Stomach smooth muscle (tissue), 2 donors: ENCODE data around the gene COL9A1.

Source experiments
- H3K27ac ChIP-seq: one replicate; pipeline ENCODE4 v1.7.0; 2013; ENCODE audit warnings: mild to moderate bottlenecking, low read length, inconsistent platforms
- H3K27me3 ChIP-seq, 2 donors: one replicate each; pipeline ENCODE4 v1.7.0; 2013; ENCODE audit warnings: low read length in 2 of 2; ENCODE audit not compliant: insufficient read depth in 2 of 2, control insufficient read depth in 1 of 2
- H3K36me3 ChIP-seq, 2 donors: one replicate each; pipeline ENCODE4 v1.7.0; 2013; ENCODE audit warnings: low read length in 2 of 2; ENCODE audit not compliant: control insufficient read depth in 2 of 2, insufficient read depth in 2 of 2
- H3K4me1 ChIP-seq: one replicate; pipeline ENCODE4 v1.7.0; 2013; ENCODE audit warnings: low read length; ENCODE audit not compliant: control insufficient read depth, insufficient read depth
- H3K4me3 ChIP-seq, 2 donors: one replicate each; pipeline ENCODE4 v1.7.0; 2013; ENCODE audit warnings: low read length in 2 of 2
- H3K9ac ChIP-seq, 2 donors: one replicate each; pipeline ENCODE4 v1.7.0; 2013; ENCODE audit warnings: low read length in 2 of 2, mild to moderate bottlenecking in 1 of 2
- H3K9me3 ChIP-seq, 2 donors: one replicate each; pipeline ENCODE4 v1.7.0; 2013; ENCODE audit warnings: low read length in 2 of 2; ENCODE audit not compliant: control insufficient read depth in 2 of 2
- donor health status: healthy.
- donor health status: Pancreatic carcinoma.

COL9A1 gene

DNA sequence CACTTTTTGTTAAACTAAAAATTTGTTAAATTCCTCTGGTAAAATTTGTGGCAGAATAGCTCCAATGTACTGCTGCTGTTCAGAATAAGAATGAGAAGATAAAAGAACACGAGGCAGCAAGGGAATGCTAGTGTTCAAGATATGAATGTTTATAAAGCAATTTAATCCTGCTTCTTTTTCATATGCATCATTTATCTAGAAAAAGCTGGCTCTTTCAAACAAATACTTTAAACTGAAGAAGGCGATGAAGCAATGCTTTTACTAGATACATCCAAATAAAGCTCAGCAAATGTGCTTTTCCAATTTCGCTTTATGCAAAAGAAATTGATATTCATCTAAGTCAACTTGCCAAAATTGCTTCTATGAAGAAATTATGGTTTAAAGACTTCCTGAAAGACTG, 66.5 kb downstream of the COL9A1 start:
- H3K9me3 ChIP-seq = no peaks in the 10 kb centered on the region
- no peak overlapping the region for H3K9ac ChIP-seq
- no peaks in the 10 kb centered on the region for H3K27me3 ChIP-seq
- no peaks in the 10 kb centered on the region for H3K36me3 ChIP-seq
- H3K27ac ChIP-seq = no peak overlapping the region
- no peak overlapping the region for H3K4me3 ChIP-seq
- H3K4me1 ChIP-seq = no peaks in the 10 kb centered on the region

DNA sequence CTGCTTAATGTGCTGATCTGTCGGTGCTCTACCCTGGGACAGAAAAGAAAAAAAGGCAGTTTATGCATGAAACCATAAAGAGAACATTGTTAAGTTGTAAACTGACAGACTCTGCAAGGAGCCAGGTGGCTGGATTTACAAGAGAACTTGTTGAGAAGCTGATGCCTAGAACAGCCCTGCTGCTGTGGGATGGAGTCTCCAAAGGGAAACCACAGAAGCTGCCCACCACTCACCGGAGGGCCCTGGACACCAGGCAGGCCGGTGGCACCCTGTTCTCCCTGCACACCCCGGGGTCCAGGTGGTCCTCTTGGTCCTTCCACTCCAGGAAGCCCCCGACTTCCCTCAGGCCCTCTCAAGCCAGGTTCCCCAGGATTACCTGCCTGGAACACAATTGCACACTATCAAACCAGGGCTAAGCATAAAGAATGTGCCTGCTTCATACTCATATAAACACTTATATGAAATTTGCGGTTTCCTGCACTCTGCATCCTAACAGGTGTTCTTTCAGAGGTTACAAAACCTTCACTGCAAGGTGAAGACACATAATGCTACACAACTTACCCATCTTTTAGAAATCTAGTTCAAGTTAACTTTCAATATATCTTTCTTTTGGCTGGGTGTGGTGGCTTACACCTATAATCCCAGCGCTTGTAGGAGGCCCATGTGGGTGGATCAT, 68.2 kb downstream of the COL9A1 start:
- Histone ChIP-seq H3K36me3 (no peaks in the 10 kb centered on the region), H3K9me3 (no peaks in the 10 kb centered on the region), H3K27me3 (no peaks in the 10 kb centered on the region), H3K27ac (no peak overlapping the region), H3K4me3 (no peak overlapping the region), H3K9ac (no peak overlapping the region), H3K4me1 (no peaks in the 10 kb centered on the region)

DNA sequence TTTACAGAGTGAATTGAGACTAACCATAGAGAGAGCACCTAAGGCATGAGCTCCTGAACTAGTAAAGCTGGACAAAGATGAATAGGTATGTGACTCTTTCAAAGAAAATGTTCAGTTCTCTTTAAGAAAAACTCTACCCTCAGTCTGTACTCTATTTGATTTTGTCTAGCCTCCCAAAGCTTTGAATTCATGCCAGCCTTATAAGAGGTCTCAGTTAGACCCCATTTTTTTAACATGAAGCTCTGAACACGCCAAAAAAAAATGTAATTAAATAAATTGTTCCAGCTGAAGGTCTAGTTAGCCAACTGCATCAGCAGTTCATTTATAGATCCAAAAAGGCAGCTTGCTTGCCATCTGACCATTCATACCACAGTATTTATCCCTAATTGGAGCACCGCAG, 71.6 kb downstream of the COL9A1 start:
- H3K36me3 ChIP-seq = no peaks in the 10 kb centered on the region
- H3K27ac ChIP-seq = no peak overlapping the region
- H3K4me3 ChIP-seq = no peak overlapping the region

DNA sequence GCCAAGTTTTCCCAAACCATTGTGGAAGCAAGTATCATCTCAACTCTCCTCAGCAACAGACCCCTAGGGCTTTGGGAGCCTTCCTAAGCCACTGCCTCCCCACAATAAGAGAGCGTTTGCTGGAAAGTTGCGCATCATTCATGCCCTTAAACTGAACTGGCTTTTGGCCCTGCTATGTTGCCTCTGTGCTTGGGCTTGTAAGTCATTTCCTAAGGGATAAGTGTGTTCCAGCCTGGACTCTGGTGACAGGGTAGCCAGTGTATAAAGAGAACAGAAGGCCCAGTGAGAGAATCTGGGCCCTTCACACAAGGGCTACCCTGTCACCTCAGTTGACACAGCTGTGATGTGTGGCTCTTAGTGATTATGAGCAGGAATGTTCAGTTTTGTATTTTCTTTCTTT, 77.8 kb downstream of the COL9A1 start:
- no peak overlapping the region for H3K27ac ChIP-seq

More for the DNA sequence above, 71.6 kb downstream of the COL9A1 start:
- Histone ChIP-seq H3K27me3 (no peaks in the 10 kb centered on the region), H3K9me3 (no peaks in the 10 kb centered on the region), H3K4me1 (no peaks in the 10 kb centered on the region), H3K9ac (no peak overlapping the region)

DNA sequence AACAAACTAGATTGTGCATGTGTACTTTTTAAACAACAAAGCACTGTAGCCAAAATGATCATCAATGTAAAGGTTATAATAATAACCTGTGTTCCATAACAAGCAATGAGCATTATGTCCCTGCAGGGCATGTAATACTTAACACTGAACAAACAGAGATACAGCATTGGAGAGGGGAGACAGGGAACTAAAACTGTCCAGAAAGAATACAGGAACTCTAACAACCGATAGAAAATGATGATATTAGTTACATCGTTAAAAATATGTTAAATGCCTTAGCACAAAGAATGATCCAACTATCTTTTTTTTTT, 80.5 kb downstream of the COL9A1 start:
- H3K4me3 ChIP-seq = no peak overlapping the region
- no peak overlapping the region for H3K27ac ChIP-seq
- H3K4me1 ChIP-seq = no peaks in the 10 kb centered on the region
- H3K9ac ChIP-seq = no peak overlapping the region
- H3K36me3 ChIP-seq = no peaks in the 10 kb centered on the region
- no peaks in the 10 kb centered on the region for H3K9me3 ChIP-seq
- H3K27me3 ChIP-seq = no peaks in the 10 kb centered on the region

More for the DNA sequence above, 77.8 kb downstream of the COL9A1 start:
- Histone ChIP-seq H3K4me1 (no peaks in the 10 kb centered on the region), H3K9ac (no peak overlapping the region), H3K27me3 (no peaks in the 10 kb centered on the region), H3K9me3 (no peaks in the 10 kb centered on the region), H3K4me3 (no peak overlapping the region), H3K36me3 (no peaks in the 10 kb centered on the region)

DNA sequence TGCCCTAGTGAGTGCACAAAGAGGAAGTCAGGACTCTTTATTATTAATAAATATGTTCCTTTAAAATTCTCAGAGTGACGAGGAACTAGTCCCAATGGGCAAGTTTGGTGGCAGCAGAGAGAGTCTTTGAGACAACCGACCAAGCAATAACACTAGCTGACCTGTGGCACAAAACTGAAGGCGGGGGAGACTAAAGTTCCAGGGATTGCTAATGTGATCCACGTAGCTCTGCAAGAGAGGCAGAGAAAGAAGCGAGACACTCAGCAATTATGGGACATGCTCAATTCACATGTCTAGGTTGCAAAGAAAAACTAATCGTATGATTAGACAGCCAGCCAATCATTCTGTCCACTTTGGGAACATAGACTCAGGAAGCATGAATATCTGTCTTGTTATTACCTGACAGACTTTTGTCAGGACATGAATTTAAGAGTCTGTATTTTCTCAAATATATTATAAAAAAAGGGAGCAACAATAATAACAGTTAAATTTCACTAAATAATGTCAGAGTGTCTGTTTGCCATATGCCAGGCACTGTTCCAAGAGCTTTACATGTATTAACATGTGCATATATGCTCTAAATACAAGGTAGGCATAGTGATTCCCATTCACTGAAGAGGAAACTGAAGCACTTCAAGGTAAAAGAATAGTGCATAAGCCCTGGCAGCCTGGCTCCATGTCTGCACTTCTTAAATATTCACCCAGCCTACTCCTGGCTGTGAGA, 81.0 kb downstream of the COL9A1 start:
- no peaks in the 10 kb centered on the region for H3K27me3 ChIP-seq
- H3K4me3 ChIP-seq = no peak overlapping the region
- H3K9me3 ChIP-seq = no peaks in the 10 kb centered on the region
- no peaks in the 10 kb centered on the region for H3K4me1 ChIP-seq
- H3K9ac ChIP-seq = no peak overlapping the region
- no peak overlapping the region for H3K27ac ChIP-seq
- H3K36me3 ChIP-seq = no peaks in the 10 kb centered on the region

DNA sequence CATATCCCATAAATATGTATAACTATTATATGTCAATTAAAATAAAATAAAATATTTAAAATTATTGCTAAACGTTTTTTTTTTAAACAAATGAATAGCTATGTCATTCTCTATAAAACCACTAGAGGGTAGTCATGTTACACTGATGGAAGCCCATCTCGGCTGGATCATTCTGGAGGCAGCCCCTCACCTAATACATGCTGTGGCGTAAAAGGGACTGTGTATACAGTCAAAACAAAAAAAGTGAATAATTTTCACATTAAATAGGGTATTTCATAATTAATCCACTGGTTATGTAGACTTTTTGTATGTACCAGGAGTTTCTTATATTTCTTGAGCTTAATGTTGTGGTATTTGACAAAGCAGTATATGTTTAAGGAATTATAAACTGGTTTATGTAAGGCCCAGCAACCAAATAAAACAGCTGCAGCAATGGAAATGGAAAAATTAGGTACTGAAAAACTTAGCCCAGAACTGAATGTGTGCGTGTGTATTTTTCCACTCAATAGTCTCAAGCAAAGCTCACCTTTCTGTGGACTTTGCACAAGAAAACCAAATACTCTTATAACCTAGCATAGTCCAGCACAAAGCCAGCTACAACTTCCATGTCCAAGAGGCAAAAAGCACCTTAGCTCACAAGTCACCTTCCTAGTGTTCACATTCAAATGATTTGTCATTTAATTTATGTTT, 81.7 kb downstream of the COL9A1 start:
- H3K27me3 ChIP-seq = no peaks in the 10 kb centered on the region
- no peak overlapping the region for H3K4me3 ChIP-seq
- no peak overlapping the region for H3K27ac ChIP-seq
- H3K9ac ChIP-seq = no peak overlapping the region
- no peaks in the 10 kb centered on the region for H3K4me1 ChIP-seq
- no peaks in the 10 kb centered on the region for H3K9me3 ChIP-seq
- no peaks in the 10 kb centered on the region for H3K36me3 ChIP-seq

DNA sequence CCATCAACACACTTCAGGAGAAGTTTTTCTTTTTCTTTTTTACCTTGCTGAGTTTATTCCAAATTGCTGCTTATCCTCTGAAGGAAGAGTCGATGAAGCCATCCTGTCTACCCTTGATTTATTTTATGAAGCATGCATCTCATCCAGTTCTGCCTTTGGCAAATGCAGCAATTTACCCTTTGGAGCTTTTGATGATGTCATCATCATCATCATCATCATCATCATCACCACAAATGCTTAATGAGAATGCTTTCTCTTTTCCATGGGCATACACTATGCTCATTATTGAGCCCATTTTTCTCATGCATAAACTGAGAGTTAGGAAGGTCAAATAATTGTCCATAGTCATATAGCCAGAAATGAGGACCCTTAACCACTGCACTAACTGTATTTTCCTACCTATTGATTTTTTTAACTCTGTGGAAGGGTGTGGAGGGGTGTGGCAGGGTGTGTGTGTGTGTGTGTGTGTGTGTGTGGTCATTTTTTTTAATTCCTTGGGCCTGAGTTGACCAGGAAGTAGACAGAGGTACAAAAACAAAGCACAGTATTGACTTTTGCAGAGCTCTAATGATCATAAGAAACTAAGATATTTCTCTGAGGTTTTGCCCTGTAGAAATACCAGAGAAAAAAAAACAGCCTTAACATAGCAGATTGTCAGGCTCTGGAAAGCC, 82.8 kb downstream of the COL9A1 start:
- Histone ChIP-seq H3K9me3 (no peaks in the 10 kb centered on the region), H3K36me3 (no peaks in the 10 kb centered on the region), H3K27ac (no peak overlapping the region), H3K4me1 (no peaks in the 10 kb centered on the region), H3K4me3 (no peak overlapping the region), H3K27me3 (no peaks in the 10 kb centered on the region), H3K9ac (no peak overlapping the region)

DNA sequence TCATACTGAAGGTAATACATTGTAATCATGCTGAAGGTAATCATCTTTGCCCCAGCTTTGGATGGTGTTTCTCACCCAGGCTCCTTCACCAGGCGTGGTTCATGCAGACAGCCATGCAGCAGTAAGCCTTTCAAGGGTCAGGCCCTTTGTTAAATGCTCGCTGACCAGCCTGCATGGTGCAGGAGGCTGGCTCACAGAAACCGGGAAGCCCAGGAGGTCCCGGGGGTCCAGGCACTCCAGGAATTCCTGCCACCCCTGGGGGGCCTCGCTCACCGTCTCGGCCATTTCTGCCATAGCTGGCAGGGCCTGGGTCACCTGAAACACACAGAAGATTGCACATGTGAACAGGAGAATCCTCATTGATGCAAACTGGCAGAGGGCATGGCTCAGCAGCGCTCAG, 86.1 kb downstream of the COL9A1 start:
- H3K4me1 ChIP-seq = no peaks in the 10 kb centered on the region
- no peak overlapping the region for H3K9ac ChIP-seq
- no peaks in the 10 kb centered on the region for H3K36me3 ChIP-seq
- H3K27me3 ChIP-seq = no peaks in the 10 kb centered on the region
- no peak overlapping the region for H3K27ac ChIP-seq
- no peaks in the 10 kb centered on the region for H3K9me3 ChIP-seq
- no peak overlapping the region for H3K4me3 ChIP-seq

DNA sequence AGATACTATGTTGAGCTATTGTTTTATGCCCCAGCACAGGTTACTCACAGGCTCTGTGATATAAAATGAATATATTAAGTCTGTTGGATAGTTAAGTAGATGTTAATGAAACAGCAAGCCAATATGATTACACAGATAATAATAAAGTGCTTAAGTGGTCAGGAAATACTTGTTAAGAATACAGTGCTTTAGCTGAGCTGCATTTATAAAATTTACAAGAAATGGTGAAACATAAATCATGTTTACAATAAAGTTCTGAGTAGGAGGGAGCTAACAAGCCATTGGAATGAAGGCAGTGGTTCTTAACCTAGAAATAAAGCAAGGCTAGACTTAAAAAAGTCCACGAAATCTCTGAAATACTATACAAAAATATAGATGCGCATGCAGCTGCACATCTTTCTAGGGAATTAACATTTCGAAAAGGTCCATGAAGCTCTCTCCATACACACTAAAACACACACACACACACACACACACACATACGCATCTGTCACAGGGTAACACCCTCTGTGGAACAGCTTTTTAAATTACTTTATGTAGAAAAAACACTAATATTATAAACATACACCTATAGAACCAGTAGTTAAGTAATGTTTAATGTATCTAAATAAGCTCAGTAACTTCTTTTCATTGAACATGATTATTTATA, 87.3 kb downstream of the COL9A1 start:
- no peak overlapping the region for H3K4me3 ChIP-seq
- H3K4me1 ChIP-seq = no peaks in the 10 kb centered on the region
- no peak overlapping the region for H3K27ac ChIP-seq
- H3K9ac ChIP-seq = no peak overlapping the region
- no peaks in the 10 kb centered on the region for H3K9me3 ChIP-seq
- no peaks in the 10 kb centered on the region for H3K27me3 ChIP-seq
- no peaks in the 10 kb centered on the region for H3K36me3 ChIP-seq
